C4-2B (cell line): ENCODE measurements around the gene SCN8A.

Experiments
- CTCF ChIP-seq: fragments of 450-650 bp; conservative IDR thresholded peaks from 2 replicates; pipeline ENCODE4 v1.5.1; 2017; ENCODE audit warnings: mild to moderate bottlenecking
- ZFX ChIP-seq: fragments of 450-650 bp; IDR thresholded peaks from 2 replicates; pipeline ENCODE4 v1.6.1; 2017

GRCh38 chr12:51714666-51715065 lies 123.6 kb downstream of the SCN8A start:
- TF ChIP-seq CTCF: no peak
- TF ChIP-seq ZFX: no peak
